Progenitor cell of endocrine pancreas (in vitro differentiated cells): ENCODE measurements around the gene OR10H5. TPM values are rescaled to one million over a fixed set of nuclear protein-coding genes. Genes with fewer than 3 reads are reported as not detected.
"Not testable (repeated sequence)": the region's sequence is repeated elsewhere in the genome, so short reads cannot be mapped to it uniquely, and the experiment has no call there.

ENCODE experiments used
- DNase-seq: peaks from one replicate; pipeline ENCODE4 v3.0.0; 2021; ENCODE audit warnings: low spot score; ENCODE audit not compliant: unreplicated experiment
- H3K27ac Mint-ChIP-seq: 2 replicates; pipeline ENCODE4 v1.8.0; 2021; ENCODE audit warnings: mild to moderate bottlenecking, moderate library complexity, mixed read lengths
- H3K27me3 Mint-ChIP-seq: 2 replicates; pipeline ENCODE4 v1.8.0; 2021; ENCODE audit warnings: mixed read lengths
- H3K36me3 Mint-ChIP-seq: 2 replicates; pipeline ENCODE4 v1.8.0; 2022; ENCODE audit warnings: mixed read lengths; ENCODE audit not compliant: insufficient read depth
- H3K4me1 Mint-ChIP-seq: 2 replicates; pipeline ENCODE4 v1.8.0; 2021; ENCODE audit warnings: low read depth, mixed read lengths
- H3K4me3 Mint-ChIP-seq: 2 replicates; pipeline ENCODE4 v1.8.0; 2021; ENCODE audit warnings: low read depth, mild to moderate bottlenecking, moderate library complexity, mixed read lengths
- H3K9me3 Mint-ChIP-seq: 2 replicates; pipeline ENCODE4 v1.8.0; 2021; ENCODE audit warnings: low read depth, mixed read lengths
- CTCF ChIP-seq: fragments of 200-600 bp; sonication (generic); IDR thresholded peaks from one replicate; pipeline ENCODE4 v1.5.0; 2021; ENCODE audit warnings: antibody characterized with exemption, mild to moderate bottlenecking; ENCODE audit not compliant: unreplicated experiment
- total RNA-seq: library from RNA; stranded (reverse); gene quantifications from 2 replicates; pipeline ENCODE4 v1.2.1, GENCODE V29; 2021

OR10H5 gene
- total RNA-seq, 1 donor from 2014 or later = not detected

DNA sequence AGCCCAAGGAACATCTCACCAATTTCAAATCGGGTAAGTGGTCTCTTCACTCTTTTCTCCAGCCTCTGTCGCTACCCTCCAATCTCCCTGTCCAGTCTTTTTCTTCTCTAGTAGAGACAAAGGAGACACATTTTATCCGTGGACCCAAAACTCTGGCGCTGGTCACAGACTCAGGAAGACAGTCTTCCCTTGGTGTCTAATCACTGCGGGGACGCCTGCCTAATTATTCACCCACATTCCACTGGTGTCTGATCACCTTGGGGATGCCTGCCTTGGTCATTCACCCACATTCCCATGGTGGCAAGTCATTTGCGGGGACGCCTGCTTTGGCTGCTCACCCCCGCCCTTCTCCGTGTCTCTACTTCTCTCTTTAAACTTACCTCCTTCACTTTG is 41.8 kb downstream of the OR10H5 start:
- Mint-ChIP-seq H3K4me1 (no peaks in the 10 kb centered on the region), H3K9me3 (peaks cover 35% of the 10 kb centered on the region), H3K36me3 (peaks cover 6% of the 10 kb centered on the region), H3K4me3 (no peak overlapping the region), H3K27ac (no peak overlapping the region), H3K27me3 (no peaks in the 10 kb centered on the region)
- no peak for DNase-seq
- TF ChIP-seq CTCF = no peak

DNA sequence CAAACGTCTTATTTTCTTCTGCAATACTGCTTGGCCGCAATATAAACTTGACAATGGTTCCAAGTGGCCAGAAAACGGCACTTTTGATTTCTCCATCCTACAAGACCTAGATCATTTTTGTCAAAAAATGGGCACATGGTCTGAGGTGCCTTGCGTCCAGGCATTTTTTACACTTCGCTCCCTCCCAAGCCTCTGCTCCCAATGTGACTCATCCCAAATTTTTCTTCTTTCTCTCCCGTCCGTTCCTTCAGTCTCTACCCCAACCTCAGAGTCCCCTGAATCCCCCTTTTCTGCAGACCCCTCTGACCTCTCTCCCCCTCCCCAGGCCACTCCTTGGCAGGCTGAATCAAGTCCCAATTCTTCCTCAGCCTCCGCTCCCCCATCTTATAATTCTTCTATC is 42.3 kb downstream of the OR10H5 start:
- Mint-ChIP-seq H3K4me3 (no peak overlapping the region), H3K27me3 (no peaks in the 10 kb centered on the region), H3K4me1 (no peaks in the 10 kb centered on the region), H3K27ac (no peak overlapping the region), H3K36me3 (peaks cover 6% of the 10 kb centered on the region), H3K9me3 (peaks cover 31% of the 10 kb centered on the region)
- DNase-seq = no peak
- no peak for TF ChIP-seq CTCF

DNA sequence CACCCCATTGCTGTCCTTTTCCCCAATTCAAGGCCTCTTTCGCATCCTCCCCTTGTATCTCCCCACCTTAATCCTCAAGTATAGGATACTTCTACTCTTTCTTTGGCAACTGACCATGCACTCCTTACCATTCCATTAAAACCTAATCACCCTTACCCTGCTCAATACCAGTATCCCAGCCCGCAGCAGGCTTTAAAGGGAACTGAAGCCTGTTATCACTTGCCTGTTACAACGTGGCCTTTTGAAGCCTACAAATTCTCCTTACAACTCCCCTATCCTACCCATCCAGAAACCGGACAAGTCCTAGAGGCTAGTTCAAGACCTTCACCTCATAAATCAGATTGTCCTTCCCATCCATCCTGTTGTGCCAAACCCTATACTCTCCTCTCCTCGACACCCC is 44.2 kb downstream of the OR10H5 start:
- Mint-ChIP-seq H3K4me1 (no peaks in the 10 kb centered on the region), H3K9me3 (peaks cover 38% of the 10 kb centered on the region), H3K27ac (no peak overlapping the region), H3K36me3 (peaks cover 7% of the 10 kb centered on the region), H3K4me3 (no peak overlapping the region), H3K27me3 (no peaks in the 10 kb centered on the region)
- TF ChIP-seq CTCF = no peak
- no peak for DNase-seq

DNA sequence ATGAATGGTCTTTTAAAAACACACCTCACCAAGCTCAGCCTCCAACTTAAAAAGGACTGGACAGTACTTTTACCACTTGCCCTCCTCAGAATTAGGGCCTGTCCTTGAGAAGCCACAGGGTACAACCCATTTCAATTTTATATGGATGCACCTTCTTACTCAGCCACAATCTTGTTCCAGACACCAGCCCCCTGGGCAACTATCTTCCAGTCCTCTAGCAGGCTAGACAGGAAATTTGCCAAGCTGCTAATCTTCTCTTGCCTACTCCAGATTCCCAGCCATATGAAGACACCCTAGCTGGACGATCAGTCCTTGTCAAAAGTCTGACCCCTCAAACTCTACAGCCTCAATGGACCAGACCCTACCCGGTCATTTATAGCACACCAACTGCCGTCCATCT is 46.8 kb downstream of the OR10H5 start:
- H3K36me3 Mint-ChIP-seq, H3K27ac Mint-ChIP-seq, H3K27me3 Mint-ChIP-seq, DNase-seq, H3K4me3 Mint-ChIP-seq, H3K4me1 Mint-ChIP-seq: not testable (repeated sequence)
- H3K9me3 Mint-ChIP-seq = peaks cover 38% of the 10 kb centered on the region

DNA sequence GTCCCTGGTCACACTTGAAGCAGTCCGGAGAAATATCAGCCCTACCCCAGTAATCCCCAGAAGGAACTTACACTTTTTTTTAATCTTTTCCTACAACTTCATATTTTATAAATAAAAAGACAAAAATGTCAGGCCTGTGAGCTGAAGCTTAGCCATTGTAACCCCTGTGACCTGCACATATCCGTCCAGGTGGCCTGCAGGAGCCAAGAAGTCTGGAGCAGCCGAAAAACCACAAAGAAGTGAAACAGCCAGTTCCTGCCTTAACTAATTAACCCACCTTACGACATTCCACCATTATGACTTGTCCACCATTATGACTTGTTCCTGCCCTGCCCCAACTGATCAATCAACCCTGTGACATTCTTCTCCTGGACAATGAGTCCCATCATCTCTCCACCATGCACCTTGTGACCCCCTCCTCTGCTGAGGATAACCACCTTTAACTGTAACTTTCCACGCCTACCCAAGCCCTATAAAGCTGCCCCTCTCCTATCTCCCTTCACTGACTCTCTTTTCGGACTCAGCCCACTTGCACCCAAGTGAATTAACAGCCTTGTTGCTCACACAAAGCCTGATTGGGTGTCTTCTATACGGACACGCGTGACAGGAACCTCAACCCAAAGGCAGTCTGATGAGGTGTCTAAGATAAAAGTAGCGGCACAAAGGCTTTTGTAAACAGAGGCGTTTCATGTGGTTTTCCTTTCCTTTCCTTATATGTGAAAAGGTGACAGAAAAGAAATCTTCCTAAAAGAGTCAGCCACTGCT is 48.3 kb downstream of the OR10H5 start:
- not testable (repeated sequence) for H3K36me3 Mint-ChIP-seq, DNase-seq, H3K27me3 Mint-ChIP-seq, H3K4me1 Mint-ChIP-seq, H3K27ac Mint-ChIP-seq, H3K4me3 Mint-ChIP-seq
- H3K9me3 Mint-ChIP-seq = peaks cover 27% of the 10 kb centered on the region

DNA sequence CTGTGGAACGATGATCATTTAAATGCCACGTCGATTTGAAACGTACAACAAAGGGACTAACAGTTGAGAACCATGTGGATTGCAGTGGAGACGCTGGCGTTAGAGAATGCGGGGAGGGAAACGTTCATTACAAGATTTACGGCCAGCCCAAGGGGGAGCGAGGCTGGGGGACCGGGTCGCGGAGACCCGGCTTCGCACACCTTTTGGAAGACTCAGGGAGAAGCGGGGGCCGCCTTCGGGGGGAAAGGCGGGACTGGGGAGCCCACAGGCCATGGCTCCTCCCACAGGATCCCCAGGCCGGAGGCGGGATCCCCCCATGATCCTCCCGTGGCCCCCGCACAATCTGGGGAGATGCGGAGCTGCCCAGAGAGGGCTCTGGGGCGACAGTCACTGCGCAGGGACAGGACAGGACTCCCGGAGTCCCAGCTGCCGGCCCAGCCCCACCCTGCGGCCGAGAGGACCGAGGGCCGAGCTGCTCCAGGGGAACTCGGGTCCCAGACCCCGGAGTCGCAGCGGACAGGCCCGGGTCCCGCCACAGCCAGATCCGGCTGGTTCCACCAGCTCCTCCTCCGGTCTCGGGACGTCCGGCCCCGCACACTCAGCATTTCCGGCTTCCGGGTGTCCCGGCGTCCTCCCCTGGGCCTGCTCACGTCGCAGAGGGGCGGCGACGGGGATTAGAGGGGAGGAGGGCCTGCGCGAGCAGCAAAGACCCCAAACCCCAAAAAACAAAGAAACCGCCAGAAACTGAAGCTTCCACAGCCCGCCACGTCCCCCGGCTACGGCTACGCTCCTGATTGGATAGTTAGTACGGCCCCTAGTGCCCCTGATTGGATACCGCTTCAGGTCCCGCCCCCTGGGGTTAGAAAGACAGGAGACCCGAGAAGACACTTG is 49.1 kb downstream of the OR10H5 start:
- peaks cover 25% of the 10 kb centered on the region for H3K9me3 Mint-ChIP-seq
- H3K27ac Mint-ChIP-seq = no peak overlapping the region
- DNase-seq = no peak
- no peaks in the 10 kb centered on the region for H3K27me3 Mint-ChIP-seq
- H3K4me3 Mint-ChIP-seq = no peak overlapping the region
- peaks cover 1% of the 10 kb centered on the region for H3K36me3 Mint-ChIP-seq
- H3K4me1 Mint-ChIP-seq = no peaks in the 10 kb centered on the region
- no peak for TF ChIP-seq CTCF
